GM12872 (cell line): ENCODE measurements around the gene SLC17A4.

ENCODE experiments used
- TF ChIP-seq, protein P1 (sequence below): IDR thresholded peaks from 3 replicates; pipeline ENCODE4 v1.5.1; 2011; ENCODE audit warnings: low read depth, mild to moderate bottlenecking, low read length, moderate library complexity; ENCODE audit not compliant: insufficient read depth

SLC17A4 gene

DNA sequence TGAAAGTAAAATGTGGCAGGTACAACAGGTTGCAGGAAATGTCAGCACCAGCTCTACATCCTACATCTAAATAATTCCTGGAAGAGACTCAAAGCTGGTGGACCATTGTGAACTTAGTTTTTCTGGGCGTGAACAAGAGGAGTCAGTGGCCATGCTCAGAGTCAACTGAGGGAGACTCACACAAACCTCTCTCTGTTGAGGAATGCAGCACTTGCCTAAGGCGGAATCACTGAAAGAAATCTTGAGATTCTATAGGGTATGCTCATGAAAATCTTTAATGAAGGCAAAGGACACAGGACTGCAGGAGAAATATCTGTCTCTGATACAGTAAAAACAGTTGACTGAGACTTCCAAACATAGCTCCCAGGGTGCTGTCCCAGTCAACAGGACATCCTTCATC is 22.5 kb downstream of the SLC17A4 start:
- TF ChIP-seq, protein P1, sequence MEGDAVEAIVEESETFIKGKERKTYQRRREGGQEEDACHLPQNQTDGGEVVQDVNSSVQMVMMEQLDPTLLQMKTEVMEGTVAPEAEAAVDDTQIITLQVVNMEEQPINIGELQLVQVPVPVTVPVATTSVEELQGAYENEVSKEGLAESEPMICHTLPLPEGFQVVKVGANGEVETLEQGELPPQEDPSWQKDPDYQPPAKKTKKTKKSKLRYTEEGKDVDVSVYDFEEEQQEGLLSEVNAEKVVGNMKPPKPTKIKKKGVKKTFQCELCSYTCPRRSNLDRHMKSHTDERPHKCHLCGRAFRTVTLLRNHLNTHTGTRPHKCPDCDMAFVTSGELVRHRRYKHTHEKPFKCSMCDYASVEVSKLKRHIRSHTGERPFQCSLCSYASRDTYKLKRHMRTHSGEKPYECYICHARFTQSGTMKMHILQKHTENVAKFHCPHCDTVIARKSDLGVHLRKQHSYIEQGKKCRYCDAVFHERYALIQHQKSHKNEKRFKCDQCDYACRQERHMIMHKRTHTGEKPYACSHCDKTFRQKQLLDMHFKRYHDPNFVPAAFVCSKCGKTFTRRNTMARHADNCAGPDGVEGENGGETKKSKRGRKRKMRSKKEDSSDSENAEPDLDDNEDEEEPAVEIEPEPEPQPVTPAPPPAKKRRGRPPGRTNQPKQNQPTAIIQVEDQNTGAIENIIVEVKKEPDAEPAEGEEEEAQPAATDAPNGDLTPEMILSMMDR, result no peak

DNA sequence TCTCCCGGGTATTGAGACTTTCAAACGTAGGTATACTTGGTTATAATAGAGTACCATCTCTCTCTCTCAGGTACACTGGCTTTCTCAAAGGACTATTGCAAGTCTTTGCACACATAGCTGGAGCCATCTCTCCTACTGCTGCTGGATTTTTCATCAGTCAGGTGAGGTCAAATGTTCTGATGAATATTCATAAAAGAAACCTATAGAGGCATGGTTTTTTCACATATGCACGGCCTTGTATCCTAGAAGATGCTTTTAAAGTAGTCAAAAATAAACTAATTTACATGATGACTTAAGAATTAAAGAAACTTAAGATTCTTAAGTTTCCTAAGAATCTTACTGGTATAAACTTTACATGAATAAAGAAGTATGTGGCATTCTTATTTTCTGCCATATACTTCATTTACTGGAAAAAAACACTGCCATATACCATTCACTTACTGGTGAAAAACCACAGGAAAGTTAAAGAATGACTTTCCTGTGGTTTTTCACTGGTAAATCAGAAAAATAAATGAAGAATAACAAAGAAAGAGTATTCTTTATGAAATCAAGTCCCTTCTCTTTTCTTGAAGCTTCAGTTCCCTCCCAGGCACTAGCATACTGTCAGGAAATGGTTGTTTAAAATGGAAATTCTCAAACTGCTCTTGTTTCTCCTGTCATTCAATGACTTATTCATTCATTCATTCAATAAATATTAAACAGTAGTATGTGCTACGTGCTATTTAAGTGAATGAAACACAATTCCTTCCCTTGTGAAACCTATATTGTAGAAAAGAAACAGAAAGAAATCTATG is 23.5 kb downstream of the SLC17A4 start:
- TF ChIP-seq, protein P1, result no peak

DNA sequence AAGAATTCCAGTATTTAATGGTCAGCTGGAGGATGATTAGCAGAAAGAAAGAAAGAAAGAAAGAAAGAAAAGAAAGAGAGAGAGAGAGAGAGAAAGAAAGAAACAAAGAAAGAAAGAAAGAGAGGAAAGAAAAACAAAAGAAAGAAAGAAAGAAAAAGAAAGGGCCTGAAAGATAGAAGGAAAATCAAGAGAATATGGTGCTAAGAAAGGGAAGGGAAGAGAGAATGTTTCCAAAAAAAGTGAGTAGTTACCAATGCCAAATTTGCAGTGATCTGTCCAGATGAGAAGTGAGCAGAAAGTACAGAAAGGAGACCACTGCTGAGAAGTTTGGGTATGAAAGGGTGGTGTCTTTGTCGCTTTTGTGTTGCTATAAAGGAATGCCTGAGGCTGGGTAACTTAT is 26.6 kb downstream of the SLC17A4 start:
- TF ChIP-seq, protein P1, result no peak

- TF ChIP-seq, protein P1, result no peak
These were observed 32.9 kb downstream of the SLC17A4 start for GRCh38 chr6:25787428-25787827.

GRCh38 chr6:25788305-25788922 is 33.9 kb downstream of the SLC17A4 start:
- TF ChIP-seq, protein P1, result peak; percentile 62

- TF ChIP-seq, protein P1, result no peak
These were observed 34.9 kb downstream of the SLC17A4 start for GRCh38 chr6:25789475-25789874.

DNA sequence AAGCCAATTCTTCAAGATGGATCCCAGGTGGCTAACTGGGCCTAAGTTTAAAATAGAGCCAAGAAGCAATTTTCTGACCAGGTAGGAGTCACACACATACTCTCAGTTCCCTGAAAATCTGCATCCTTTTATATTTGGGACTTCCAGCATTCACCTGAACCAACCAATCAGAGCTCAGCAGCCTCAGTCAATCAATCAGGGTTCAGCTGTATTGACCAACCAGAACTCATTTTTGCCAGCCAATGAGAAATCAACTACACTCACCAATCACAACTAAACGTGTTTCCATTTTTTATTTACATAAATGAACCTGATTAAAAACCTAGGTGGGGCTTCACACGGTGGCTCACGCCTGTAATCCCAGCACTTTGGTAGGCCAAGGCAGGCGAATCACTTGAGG is 37.5 kb downstream of the SLC17A4 start:
- TF ChIP-seq, protein P1, result no peak
